Sigmoid colon (tissue), 7 donors: ENCODE data around the gene CFAP210. TPM values are rescaled to one million over a fixed set of nuclear protein-coding genes. Genes with fewer than 3 reads are reported as not detected.
A peak's percentile ranks its signal among the peaks of the same experiment; 100 is the strongest.
"Not testable (repeated sequence)": the region's sequence is repeated elsewhere in the genome, so short reads cannot be mapped to it uniquely, and the experiment has no call there.

Experiments used
- DNase-seq: peaks from one replicate; pipeline ENCODE4 v3.0.0-alpha.2; 2019
- H3K27ac ChIP-seq, 4 donors: fragments of 200-600 bp; sonication (generic); one replicate each; pipeline ENCODE4 v1.5.1; 2016 to 2019; ENCODE audit warnings: mild to moderate bottlenecking in 1 of 4
- H3K27me3 ChIP-seq, 3 donors: fragments of 200-600 bp; sonication (generic); one replicate each; pipeline ENCODE4 v1.5.1; 2019; ENCODE audit warnings: mild to moderate bottlenecking in 1 of 3
- H3K36me3 ChIP-seq, 4 donors: fragments of 200-600 bp; sonication (generic); one replicate each; pipeline ENCODE4 v1.5.1; 2016 to 2019
- H3K4me1 ChIP-seq, 4 donors: fragments of 200-600 bp; sonication (generic); one replicate each; pipeline ENCODE4 v1.5.1; 2017 to 2019
- H3K4me3 ChIP-seq, 4 donors: fragments of 200-600 bp; sonication (generic); one replicate each; pipeline ENCODE4 v1.5.1; 2017 to 2019; ENCODE audit warnings: mild to moderate bottlenecking in 2 of 4, moderate library complexity in 1 of 4
- H3K9me3 ChIP-seq, 4 donors: fragments of 200-600 bp in 3 of 4; sonication (generic) in 3 of 4; one replicate each; pipeline versions ENCODE4 v1.5.1 to v1.6.1; 2013 to 2019
- EP300 ChIP-seq, 4 donors: sonication (generic); formaldehyde crosslinking; IDR thresholded peaks; one replicate each; pipeline ENCODE4 v1.6.1; 2017; ENCODE audit warnings: antibody characterized with exemption in 4 of 4
- POLR2A ChIP-seq, 2 donors: fragments of 450-650 bp; IDR thresholded peaks; one replicate each; pipeline ENCODE4 v1.6.1; 2016; ENCODE audit warnings: antibody characterized with exemption in 2 of 2, mild to moderate bottlenecking in 2 of 2, moderate library complexity in 2 of 2
- POLR2AphosphoS5 ChIP-seq, 4 donors: sonication (generic); formaldehyde crosslinking; IDR thresholded peaks; one replicate each; pipeline ENCODE4 v1.6.1; 2017; ENCODE audit warnings: antibody characterized with exemption in 4 of 4
- WGBS, 2 donors: extraction: QIAGEN DNeasy Blood & Tissue Kit; methylation state at CpG; one replicate each; pipeline ENCODE4 v1.1.7; 2013; 5-methylcytosine and 5-hydroxymethylcytosine counted together
- intact Hi-C: fragments of 100-400 bp; cut with DNase I; formaldehyde crosslinking; loops from one replicate; pipeline ENCODE4 v1.15.1; 2023
- polyA plus RNA-seq, 3 donors: library from polyadenylated mRNA; stranded (reverse); fragments of 200-250 nt; gene quantifications; one replicate each; pipeline ENCODE4 v1.2.3, GENCODE V29; 2013
- total RNA-seq, 4 donors: library from RNA; depleted of rRNA; stranded (reverse); fragments of >200 nt; gene quantifications; one replicate each; pipeline ENCODE4 v1.1.0, GENCODE V29; 2016
- TF ChIP-seq, protein P1 (sequence below), 4 experiments: fragments of 450-650 bp in 3 of 4; fragments of 200-600 bp in 1 of 4; IDR thresholded peaks; one replicate each; pipeline ENCODE4 v1.5.1; 2016 to 2019; ENCODE audit warnings: antibody characterized with exemption in 4 of 4, mild to moderate bottlenecking in 3 of 4, moderate library complexity in 2 of 4
- donor health status: healthy with polysubstance abuse.
- donor health status: Bipolar disorder and iron deficiency.
- donor health status: healthy.

The CFAP210 gene
- total and polyA plus RNA-seq, 7 donors: 0.04 TPM; not detected in 6

DNA sequence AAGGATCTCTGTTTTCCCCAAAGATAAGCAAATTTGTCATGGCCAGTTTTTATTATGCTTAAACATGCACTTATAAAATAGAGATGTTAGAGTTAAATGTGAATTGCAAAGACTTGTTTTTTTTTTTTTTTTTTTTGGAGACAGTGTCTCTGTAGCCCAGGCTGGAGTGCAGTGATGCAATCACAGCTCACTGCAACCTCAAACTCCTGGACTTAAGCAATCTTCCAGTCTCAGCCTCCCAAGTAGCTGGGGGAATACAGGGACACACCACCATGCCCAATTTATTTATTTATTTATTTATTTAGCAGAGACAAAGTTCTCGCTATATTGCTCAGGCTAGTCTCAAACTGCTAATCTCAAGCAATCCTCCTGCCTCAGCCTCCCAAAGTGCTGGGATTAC lies 15.1 kb upstream of the CFAP210 start:
- Histone ChIP-seq H3K9me3 (no peaks in the 10 kb centered on the region), H3K4me1 (peaks cover 0 to 34% (median 13%) of the 10 kb centered on the region in 4 donors), H3K27me3 (no peaks in the 10 kb centered on the region), H3K36me3 (no peaks in the 10 kb centered on the region), H3K27ac (no peak overlapping the region), H3K4me3 (no peak overlapping the region)
- no peak for DNase-seq
- TF ChIP-seq, protein P1, sequence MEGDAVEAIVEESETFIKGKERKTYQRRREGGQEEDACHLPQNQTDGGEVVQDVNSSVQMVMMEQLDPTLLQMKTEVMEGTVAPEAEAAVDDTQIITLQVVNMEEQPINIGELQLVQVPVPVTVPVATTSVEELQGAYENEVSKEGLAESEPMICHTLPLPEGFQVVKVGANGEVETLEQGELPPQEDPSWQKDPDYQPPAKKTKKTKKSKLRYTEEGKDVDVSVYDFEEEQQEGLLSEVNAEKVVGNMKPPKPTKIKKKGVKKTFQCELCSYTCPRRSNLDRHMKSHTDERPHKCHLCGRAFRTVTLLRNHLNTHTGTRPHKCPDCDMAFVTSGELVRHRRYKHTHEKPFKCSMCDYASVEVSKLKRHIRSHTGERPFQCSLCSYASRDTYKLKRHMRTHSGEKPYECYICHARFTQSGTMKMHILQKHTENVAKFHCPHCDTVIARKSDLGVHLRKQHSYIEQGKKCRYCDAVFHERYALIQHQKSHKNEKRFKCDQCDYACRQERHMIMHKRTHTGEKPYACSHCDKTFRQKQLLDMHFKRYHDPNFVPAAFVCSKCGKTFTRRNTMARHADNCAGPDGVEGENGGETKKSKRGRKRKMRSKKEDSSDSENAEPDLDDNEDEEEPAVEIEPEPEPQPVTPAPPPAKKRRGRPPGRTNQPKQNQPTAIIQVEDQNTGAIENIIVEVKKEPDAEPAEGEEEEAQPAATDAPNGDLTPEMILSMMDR (IDR thresholded peaks at IDR 0.05): no peak
- no peak for TF ChIP-seq EP300 (IDR thresholded peaks at IDR 0.05)
- no peak for TF ChIP-seq POLR2AphosphoS5 (IDR thresholded peaks at IDR 0.05)
- no peak for TF ChIP-seq POLR2A (IDR thresholded peaks at IDR 0.05)
- intact Hi-C loops: no loop called here
- 47 to 92% methylated on average over 1 of the region's 1 CpG for WGBS, 2 donors

DNA sequence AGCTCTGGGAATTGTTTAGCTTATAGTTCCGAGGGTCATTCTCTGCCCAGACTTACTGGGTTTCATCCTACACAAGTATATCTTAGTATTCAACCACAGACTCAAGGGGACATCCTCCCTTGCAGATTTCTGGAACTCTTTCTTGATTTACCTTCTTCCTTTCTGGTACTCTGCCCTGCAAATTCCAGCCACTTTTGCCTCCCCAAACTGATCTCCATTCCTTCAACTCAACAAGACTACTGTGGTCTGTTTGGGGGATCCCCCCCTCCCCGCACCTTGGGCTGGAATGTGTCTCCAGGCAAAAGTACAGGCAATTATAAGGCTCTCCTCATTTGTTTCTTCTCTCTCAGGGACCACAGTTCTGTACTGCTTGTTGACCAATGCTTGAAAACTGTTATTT lies 13.4 kb upstream of the CFAP210 start:
- no peak for TF ChIP-seq POLR2A (IDR thresholded peaks at IDR 0.05)
- Histone ChIP-seq H3K27me3 (no peaks in the 10 kb centered on the region), H3K36me3 (no peaks in the 10 kb centered on the region), H3K4me1 (peaks cover 0 to 48% (median 24%) of the 10 kb centered on the region in 4 donors), H3K4me3 (no peak overlapping the region), H3K27ac (no peak overlapping the region), H3K9me3 (no peaks in the 10 kb centered on the region)
- no peak for DNase-seq
- 88 to 91% methylated on average over 2 of the region's 2 CpGs for WGBS, 2 donors
- intact Hi-C loops: no loop called here

DNA sequence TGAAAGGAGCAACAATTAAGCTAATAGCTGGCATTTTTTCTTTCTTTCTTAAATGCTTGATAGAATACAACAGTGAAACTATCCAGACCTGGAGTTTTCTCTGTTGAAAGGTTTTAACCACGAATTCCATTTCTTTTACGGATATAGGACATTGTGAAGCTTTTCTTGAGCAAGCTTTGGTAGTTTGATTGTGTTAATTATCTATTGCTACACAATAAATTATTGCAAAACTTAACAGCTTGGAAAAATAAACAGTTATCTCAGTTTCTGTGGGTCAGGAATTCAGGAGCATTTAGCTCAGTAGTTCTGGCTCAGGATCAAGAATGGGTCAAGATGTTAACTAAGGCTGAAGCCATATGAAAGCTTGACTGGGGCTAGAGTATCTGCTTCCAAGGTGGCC lies 11.7 kb upstream of the CFAP210 start:
- no peak for DNase-seq
- no peaks in the 10 kb centered on the region for H3K27me3 ChIP-seq
- WGBS, 2 donors: 77 to 88% methylated on average over 2 of the region's 2 CpGs
- no peak for TF ChIP-seq POLR2AphosphoS5 (IDR thresholded peaks at IDR 0.05)
- no peak for TF ChIP-seq POLR2A (IDR thresholded peaks at IDR 0.05)
- no peak for TF ChIP-seq EP300 (IDR thresholded peaks at IDR 0.05)
- TF ChIP-seq, protein P1 (IDR thresholded peaks at IDR 0.05): no peak
- H3K4me3 ChIP-seq: no peak overlapping the region
- H3K9me3 ChIP-seq: no peaks in the 10 kb centered on the region
- intact Hi-C loops: no loop called here
- H3K36me3 ChIP-seq: peaks cover 0 to 5% (median 0%) of the 10 kb centered on the region in 4 donors
- peaks cover 0 to 48% (median 24%) of the 10 kb centered on the region in 4 donors for H3K4me1 ChIP-seq
- peak overlapping the region in 2 of 4 donors; percentile 0 to 26 for H3K27ac ChIP-seq

GRCh38 chr2:169704160-169704708 lies 10.0 kb upstream of the CFAP210 start:
- WGBS, 2 donors: 89% methylated on average over 1 of the region's 1 CpG
- DNase-seq: no peak
- intact Hi-C loops: no loop called here
- Histone ChIP-seq H3K4me3 (no peak overlapping the region), H3K27me3 (no peaks in the 10 kb centered on the region), H3K27ac (peak overlapping the region in 3 of 4 donors; percentile 46 to 71 (median 59)), H3K4me1 (peaks cover 0 to 38% (median 19%) of the 10 kb centered on the region in 4 donors), H3K36me3 (peaks cover 0 to 7% (median 0%) of the 10 kb centered on the region in 4 donors), H3K9me3 (no peaks in the 10 kb centered on the region)
- TF ChIP-seq POLR2A (IDR thresholded peaks at IDR 0.05): no peak
- no peak for TF ChIP-seq EP300 (IDR thresholded peaks at IDR 0.05)
- TF ChIP-seq, protein P1 (IDR thresholded peaks at IDR 0.05): no peak
- TF ChIP-seq POLR2AphosphoS5 (IDR thresholded peaks at IDR 0.05): peak in 2 of 4 donors; percentile 52

- Histone ChIP-seq H3K4me1 (peaks cover 0 to 38% (median 19%) of the 10 kb centered on the region in 4 donors), H3K9me3 (no peaks in the 10 kb centered on the region), H3K4me3 (no peak overlapping the region), H3K36me3 (peaks cover 0 to 13% (median 0%) of the 10 kb centered on the region in 4 donors), H3K27ac (peak overlapping the region in 2 of 4 donors; percentile 59 to 71), H3K27me3 (no peaks in the 10 kb centered on the region)
- intact Hi-C loops: no loop called here
- TF ChIP-seq POLR2AphosphoS5 (IDR thresholded peaks at IDR 0.05) (no peak), POLR2A (IDR thresholded peaks at IDR 0.05) (no peak), EP300 (IDR thresholded peaks at IDR 0.05) (no peak)
- TF ChIP-seq, protein P1 (IDR thresholded peaks at IDR 0.05): no peak
- WGBS, 2 donors: 88 to 98% methylated on average over 3 of the region's 3 CpGs
- no peak for DNase-seq
Measured at GRCh38 chr2:169702996-169703395, 8.8 kb upstream of the CFAP210 start.

GRCh38 chr2:169699173-169699572 lies 5.0 kb upstream of the CFAP210 start:
- peaks cover 0 to 25% (median 18%) of the 10 kb centered on the region in 4 donors for H3K4me1 ChIP-seq
- H3K27ac ChIP-seq, H3K27me3 ChIP-seq, H3K9me3 ChIP-seq, H3K4me3 ChIP-seq, DNase-seq: not testable (repeated sequence)
- H3K36me3 ChIP-seq: peaks cover 0 to 13% (median 0%) of the 10 kb centered on the region in 4 donors
- WGBS, 2 donors: 96 to 98% methylated on average over 2 of the region's 2 CpGs
- intact Hi-C loops: loop anchor here (5.0 kb wide), 1 partner anchor 33 kb away; the partner anchor contains the start of gene KLHL23
